ENCODE measurements around the gene CCDC180.
"Not testable (repeated sequence)": the region's sequence is repeated elsewhere in the genome, so short reads cannot be mapped to it uniquely, and the experiment has no call there.

Gene CCDC180

DNA sequence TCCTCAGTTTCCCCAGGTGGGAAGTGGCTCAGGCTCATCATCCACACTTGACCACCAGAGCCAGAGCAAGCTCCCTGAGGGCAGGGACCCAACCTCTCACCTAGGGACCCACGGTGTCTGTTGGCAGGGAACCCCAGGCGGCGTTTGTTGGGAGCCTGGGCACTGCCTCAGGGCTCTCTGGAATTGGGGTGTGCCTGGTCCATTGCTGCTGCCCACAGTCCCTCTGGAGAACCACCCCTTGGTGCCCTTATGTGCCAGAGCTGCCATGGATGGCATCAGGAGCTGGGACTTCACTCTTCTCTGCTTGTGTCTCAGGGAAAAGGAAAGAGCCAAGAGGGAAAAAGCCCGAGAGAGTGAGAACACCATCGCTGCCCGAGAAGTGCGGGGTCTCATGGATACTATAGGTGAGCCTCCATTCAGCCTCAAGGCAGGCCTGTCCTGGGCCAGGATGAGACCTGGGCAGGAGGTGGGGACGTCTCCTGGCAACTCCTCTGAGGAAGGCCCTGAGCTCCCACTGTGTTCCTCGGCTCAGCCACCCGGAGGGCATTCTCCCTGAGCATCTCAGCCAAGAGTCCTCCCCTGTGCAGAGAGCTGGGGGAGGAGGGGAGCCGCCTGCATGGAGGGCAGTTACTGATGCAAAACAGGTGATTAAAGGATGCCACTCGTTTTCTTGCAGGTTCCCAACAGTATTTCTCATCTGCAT is 4.5 kb downstream of the CCDC180 start:
- DNase-seq, result no peak

DNA sequence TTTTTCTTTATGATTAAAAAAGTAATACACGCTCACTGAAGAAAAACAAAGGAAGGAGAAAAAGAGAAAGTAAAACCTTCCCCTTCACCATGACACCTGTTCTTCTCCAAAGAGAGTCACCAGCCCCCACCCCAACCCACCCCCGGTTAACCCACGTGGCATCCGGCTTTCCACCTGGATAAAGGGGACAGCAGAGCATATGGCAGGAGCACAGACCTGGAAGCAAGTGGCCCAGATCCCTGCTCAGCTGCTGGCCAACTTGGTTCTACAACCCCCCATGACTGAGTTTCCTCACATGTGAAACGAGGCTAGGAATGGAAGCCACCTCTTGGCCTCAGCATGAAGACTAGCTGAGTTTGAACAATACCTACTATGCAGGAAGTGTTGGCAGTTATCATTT is 5.1 kb downstream of the CCDC180 start:
- no peak for DNase-seq

DNA sequence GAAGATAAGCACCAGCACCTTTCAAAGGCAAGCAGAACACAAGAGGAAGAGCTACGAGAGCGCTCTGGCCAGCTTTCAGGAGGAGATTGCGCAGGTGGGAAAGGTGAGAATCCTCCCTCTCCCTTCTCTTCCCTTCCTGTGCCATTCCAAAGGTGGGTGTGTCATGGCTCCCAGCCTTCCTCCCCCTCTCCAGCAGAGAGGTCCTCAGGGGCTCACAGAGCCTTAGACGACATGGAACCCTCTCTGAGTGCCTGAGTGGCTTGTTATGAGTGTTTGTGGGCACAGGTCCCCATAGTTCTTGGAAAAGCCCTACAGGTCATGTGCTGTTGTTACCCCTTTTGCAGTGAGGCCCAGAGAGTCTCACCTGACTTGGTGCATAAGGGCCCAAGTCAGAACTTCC is 5.8 kb downstream of the CCDC180 start:
- no peak for DNase-seq

DNA sequence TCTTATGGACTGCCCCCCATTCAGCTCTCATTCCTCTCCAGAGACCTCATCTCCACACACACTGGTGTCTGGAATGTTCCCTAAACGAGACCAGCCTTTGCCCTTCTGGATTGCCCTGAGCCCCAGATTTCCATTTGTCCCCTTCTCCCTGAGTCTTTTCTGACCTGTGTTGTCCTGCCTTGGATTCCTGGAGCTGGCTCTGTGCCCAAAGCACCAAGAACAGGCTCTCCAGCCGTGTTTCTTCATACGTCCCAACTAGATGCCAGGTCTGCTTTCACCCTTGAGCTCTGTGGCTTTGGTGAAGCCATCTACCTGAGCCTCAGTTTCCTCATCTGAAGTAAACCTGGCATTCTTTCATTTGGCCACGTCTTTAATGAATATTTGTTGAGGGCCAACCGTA is 6.3 kb downstream of the CCDC180 start:
- DNase-seq, result no peak

DNA sequence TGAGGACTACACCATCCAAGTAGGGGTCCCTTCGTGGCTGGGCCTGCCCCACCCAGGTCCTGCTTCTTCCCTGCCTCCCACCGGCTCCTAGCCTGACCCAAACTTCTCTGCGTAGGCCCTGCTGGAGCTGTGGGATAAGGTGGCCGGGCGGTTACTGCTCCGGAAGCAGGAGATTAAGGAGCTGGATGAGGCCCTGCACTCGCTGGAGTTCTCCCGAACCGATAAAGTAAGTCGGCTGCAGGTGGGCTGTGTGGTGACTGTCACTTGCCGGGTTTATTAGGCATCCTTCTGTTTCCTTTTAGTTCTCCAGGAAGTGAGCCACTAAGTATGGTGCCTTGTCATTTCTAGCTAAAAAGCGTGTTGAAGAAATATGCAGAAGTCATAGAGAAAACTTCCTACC is 7.0 kb downstream of the CCDC180 start:
- no peak for DNase-seq

DNA sequence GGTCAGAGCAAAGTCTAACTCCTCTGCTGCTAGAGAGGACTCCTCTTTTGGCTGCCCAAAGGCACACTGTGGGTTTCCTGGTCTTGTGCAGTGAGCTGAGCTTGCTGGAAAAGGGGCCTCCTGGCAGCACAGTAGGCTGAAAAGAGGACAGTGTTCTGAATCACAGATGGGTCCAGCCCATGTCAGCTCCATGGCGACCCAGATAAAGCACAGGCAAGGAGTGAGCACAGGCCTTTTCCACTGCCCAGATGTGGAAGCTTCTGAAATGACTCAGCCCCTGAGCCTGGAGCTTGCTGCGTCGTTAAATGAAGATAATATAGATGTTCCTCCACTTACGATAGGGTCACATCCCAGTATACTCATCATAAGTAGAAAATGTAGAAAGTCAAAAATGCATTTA is 8.1 kb downstream of the CCDC180 start:
- DNase-seq, result no peak

DNA sequence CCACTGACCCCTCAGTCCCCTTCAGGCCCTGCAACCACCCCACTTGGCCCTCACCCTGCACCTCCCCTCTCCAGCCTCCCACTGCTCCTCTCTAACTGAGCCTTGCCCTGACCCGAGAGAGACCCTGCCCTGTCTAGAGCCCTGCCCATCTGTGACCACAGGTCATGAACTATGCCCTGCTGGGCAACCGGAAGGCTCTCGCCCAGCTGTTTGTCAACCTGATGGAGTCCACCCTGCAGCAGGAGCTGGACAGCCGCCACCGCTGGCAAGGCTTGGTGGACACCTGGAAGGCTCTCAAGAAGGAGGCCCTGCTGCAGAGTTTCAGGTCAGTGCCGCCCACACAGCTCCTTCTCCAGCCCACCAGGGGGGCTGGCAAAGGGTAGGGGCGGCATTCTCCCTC is 9.4 kb downstream of the CCDC180 start:
- no peak for DNase-seq

DNA sequence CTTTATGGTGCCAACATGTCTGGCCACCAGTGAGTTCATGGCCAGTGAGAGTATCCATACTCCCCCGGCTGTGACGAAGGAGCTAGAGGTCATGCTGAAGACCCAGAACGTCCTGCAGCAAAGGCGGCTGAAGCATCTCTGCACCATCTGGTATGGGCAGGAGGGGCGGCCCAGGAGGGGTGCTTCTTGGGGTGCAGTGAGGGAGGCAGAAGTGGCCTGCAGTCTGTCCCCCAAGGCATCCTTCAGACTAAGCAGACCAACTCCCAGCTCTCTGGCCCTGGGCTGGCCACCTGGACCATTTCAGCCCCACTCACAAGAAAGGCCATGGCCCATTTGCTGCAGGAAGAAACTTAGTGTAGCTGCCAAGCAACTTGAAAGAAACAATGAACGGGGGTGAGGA is 11.0 kb downstream of the CCDC180 start:
- DNase-seq, result no peak

DNA sequence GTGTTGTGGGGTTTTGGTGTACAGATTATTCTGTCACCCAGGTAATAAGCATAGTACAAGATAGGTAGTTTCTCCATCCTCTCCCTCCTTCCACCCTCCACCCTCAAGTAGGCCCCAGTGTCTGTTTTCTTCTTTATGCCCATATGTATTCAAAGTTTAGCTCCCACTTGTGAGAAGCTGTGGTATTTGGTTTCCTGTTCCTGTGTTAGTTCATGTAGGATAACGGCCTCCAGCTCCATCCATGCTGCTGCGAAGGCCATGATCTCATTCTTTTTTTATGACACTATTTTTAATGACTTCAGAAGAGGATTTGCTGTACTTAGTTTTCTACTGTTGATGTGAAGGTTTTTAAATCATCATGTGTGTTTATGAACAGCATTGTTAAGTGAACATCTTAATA is 11.9 kb downstream of the CCDC180 start:
- no peak for DNase-seq

DNA sequence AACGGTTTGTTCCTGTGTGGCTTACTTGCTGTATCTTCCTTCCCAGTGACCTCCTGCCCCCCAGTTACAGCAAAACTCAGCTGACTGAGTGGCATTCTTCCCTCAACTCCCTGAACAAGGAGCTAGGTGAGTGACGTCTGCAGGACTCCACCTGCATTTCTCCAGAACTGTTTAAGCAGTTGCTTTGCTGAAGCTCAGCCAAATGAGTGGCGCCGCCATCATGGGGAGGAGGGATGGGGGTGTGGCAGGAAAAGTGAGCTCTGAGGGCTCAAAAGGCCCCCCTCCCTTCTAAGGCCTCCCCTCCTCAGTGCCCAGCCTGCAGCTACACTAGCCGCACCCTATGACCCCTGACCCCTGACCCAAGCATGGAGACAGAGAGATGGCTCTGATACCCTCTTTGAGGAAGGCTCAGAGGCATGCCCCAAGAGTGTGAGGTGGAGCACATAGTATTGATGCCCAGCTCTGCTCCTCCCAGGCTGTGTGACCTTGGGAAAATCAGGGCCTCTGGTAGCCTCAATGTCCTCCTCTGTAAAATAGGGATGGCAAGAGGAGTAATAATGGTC is 12.7 kb downstream of the CCDC180 start:
- no peak for DNase-seq

DNA sequence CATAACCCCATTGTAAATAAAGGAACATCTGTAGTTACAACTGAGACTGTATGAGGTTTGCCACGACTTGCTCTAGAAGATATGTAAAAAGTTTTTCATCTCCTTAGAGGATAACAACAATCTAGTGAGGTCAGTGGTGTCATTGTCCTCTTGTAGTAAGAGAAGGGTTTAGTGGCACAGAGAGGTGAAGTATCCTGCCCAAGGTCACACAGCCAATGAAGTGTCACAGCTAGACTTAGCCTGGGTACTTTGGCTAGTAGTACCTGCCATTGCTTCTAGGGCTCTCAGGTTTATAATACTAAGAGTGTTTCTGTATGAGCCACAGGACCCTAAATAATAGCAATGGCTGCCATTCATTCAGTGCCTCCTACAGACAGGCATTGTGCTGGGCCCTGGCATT is 13.8 kb downstream of the CCDC180 start:
- DNase-seq, result no peak

DNA sequence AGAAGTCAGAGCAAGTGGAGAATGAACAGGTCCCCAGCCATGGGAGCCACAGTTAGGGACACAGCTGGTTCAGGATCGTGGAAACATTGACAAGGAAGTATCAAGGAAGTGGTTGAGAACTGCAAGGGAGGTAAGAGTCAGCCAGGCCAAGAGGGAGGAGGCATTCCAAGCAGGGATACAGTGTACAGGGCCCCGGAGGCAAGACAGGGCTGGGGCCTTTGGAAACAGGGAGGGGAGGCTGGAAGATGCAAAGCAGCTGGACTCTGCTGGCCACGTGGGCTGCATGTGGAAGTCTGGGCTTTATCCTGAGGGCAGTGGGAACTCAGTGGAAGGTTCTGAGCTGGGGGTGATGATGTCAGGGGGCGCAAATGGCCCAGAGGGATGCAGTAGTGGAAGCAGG is 14.2 kb downstream of the CCDC180 start:
- no peak for DNase-seq

DNA sequence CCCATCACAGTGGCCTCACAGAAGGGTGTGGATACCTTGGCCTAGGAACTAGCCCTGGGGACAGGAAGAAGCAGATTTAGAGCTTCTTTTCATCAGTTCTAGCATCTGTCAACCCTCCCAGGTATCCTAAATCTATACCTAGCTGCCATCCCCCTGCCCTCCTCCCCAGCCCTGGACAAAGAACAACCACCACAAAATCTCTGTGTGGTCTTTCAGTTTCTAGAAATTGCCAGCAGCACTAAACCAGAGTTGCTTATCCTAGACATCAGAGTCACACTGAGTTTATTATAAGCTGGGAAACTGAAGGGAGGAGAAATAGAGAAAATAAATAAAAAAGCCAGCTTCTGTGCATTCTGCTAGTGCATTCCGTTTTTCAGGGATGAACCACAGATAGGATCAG is 14.6 kb downstream of the CCDC180 start:
- no peak for DNase-seq

DNA sequence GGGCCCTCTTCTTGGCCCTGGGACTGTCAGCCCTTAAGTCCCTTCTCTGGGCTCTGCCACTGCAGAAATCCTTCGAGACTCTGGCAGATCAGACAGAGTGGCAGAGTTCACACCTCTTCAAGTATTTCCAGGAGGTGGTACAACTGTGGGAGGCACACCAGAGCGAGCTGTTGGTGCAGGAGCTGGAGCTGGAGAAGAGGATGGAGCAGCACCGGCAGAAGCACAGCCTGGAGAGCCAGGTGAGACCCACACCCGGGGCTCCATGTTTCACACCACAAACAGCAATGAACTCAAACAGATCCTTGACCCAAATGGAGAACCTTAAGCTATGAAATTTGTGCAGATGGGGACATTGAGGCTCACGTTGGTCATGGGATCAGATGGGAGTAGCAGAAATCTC is 17.5 kb downstream of the CCDC180 start:
- no peak for DNase-seq

DNA sequence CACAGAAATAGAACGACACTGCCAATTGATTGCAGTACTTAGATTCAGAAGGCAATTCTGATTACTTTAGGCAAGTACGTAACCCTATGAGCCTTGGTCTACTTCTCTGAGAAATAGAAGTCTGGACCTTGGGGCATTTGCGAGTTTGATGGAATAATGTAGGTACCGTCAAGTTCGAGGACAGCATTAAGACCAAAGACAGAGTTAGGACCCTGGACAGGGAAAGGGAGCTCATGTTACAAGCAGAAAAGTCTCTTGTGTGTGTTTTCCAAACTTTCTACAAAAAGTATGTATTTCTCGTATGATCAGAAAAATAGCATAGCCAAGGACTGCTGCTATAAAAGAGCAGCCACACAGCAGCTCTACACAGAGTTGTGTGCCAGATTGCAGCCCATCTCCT is 20.1 kb downstream of the CCDC180 start:
- no peak for DNase-seq

DNA sequence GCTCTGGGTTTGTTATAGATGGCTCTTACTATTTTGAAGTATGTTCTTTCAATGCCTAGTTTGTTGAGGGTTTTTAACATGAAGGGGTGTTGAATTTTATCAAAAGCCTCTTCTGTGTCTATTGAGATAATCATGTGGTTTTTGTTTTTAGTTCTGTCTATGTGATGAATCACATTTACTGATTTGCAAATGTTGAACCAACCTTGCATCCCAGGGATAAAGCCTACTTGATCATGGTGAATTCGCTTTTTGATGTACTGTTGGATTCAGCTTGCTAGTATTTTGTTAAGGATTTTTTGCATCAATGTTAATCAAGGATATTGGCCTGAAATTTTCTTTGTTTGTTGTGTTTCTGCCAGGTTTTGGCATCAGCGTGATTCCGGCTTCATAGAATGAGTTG is 25.5 kb downstream of the CCDC180 start:
- no peak for DNase-seq

DNA sequence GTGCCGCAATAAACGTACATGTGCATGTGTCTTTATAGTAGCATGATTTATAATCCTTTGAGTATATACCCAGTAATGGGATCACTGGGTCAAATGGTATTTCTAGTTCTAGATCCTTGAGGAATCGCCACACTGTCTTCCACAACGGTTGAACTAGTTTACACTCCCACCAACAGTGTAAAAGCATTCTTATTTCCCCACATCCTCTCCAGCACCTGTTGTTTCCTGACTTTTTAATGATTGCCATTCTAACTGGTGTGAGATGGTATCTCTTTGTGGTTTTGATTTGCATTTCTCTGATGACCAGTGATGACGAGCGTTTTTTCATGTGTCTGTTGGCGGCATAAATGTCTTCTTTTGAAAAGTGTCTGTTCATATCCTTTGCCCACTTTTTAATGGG is 28.2 kb downstream of the CCDC180 start:
- not testable (repeated sequence) for DNase-seq

DNA sequence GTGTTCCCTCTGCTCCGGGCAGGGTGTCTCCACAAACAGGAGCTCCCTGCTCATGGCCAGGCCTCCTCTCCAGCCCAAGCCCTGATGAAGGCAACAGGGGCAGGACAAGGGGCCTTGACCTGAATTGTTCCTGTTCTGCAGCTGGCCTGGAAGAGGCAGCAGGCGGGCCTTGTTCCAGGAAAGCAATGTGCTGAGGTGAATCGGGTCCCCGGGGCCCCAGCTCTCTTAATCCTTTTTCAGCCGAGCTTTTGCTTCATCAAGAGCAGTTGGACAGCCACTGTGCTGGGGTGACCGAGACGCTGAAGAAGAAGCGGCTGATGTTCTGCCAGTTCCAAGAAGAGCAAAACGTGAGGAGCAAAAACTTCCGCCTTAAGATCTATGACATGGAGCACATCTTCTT is 41.4 kb downstream of the CCDC180 start:
- no peak for DNase-seq

DNA sequence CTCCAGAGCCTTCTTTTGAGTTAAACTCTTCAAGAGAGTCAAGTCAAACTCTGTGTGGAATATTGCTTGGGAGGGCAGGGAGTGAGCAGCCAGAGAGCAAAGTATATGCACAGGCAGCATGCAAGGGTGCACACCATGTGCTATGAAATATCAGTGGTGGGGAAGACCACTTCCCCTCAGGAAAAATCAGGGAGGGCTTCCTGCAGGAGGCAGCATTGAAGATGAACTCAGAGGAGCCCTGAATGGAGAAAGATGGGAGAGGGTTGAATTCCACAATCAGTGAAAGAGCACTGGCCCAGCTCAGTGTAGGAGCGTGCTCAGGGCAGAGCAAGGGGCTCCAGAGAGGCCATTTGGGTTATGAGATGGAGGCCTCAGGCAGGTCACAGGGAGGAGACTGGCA is 41.9 kb downstream of the CCDC180 start:
- DNase-seq, result no peak

DNA sequence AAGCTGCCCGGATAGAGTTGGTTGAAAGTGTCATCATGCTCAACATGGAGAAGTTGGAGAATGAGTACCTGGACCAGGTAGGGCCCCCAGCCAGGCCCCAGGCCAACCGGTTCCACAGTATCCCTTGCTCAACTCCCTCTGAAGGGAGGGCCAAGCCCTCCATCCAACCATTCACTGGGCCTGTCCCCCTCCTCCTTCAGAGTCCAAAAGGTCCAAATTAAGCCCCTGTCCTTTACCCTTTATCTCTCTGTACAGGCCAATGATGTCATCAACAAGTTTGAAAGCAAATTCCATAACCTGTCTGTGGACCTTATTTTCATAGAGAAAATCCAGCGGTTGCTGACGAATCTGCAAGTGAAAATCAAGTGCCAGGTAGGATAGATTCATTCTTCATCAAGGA is 47.2 kb downstream of the CCDC180 start:
- DNase-seq, result no peak

DNA sequence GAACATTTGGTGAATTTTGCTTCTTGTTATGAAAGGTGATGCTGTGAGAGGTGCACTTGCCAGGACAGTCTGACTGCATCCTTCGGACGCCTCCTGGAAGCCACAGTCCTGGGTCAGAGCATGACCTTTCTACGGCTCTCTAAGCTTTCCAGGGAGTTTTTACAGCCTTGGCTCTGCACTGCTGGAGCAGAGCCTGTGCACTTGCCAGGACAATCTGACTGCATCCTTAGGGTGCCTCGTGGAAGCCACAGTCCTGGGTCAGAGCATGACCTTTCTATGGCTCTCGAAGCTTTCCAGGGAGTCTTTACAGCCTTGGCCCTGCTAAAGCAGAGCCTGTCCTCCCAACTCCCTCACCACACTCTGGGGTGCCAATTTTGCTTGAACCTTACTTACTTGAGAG is 49.6 kb downstream of the CCDC180 start:
- DNase-seq, result no peak

Measured in fibroblast of upper back skin (primary cell).